Kidney (tissue), 14 donors: Measurements from ENCODE around the gene KLHL30. TPM values are rescaled to one million over a fixed set of nuclear protein-coding genes. Genes with fewer than 3 reads are reported as not detected.
"Not testable (repeated sequence)": the region's sequence is repeated elsewhere in the genome, so short reads cannot be mapped to it uniquely, and the experiment has no call there.

Source experiments
- DNase-seq, 5 donors: peaks; one replicate each; pipeline ENCODE4 v3.0.0-alpha.2; 2013 to 2020
- FAIRE-seq: peaks from 2 replicates; lab custom pipeline; 2012; peaks lifted over from hg19 to GRCh38; lab: Jason Lieb, UNC
- H3K27ac ChIP-seq, 2 donors: one replicate each; pipeline ENCODE4 v1.7.0; 2013; ENCODE audit warnings: low read depth in 2 of 2, low read length in 2 of 2, inconsistent platforms in 1 of 2
- H3K27me3 ChIP-seq: one replicate; pipeline ENCODE4 v1.7.1; 2013; ENCODE audit warnings: low read length, inconsistent platforms; ENCODE audit not compliant: control insufficient read depth, insufficient read depth
- H3K36me3 ChIP-seq, 3 donors: one replicate each; pipeline versions ENCODE4 v1.7.0 to v1.7.1; 2013; ENCODE audit warnings: low read length in 3 of 3, control low read depth in 1 of 3, inconsistent platforms in 1 of 3; ENCODE audit not compliant: insufficient read depth in 3 of 3, control insufficient read depth in 2 of 3
- H3K4me1 ChIP-seq, 3 donors: one replicate each; pipeline versions ENCODE4 v1.7.0 to v1.7.1; 2013; ENCODE audit warnings: low read length in 3 of 3, inconsistent platforms in 1 of 3, low read depth in 1 of 3; ENCODE audit not compliant: control insufficient read depth in 2 of 3, insufficient read depth in 2 of 3
- H3K4me3 ChIP-seq, 3 donors: one replicate each; pipeline versions ENCODE4 v1.7.0 to v1.8.1; 2013; ENCODE audit warnings: low read length in 3 of 3, control low read depth in 1 of 3, inconsistent platforms in 1 of 3
- H3K9ac ChIP-seq, 3 donors: one replicate each; pipeline versions ENCODE4 v1.7.0 to v1.7.1; 2013; ENCODE audit warnings: low read length in 3 of 3, control low read depth in 1 of 3, inconsistent platforms in 1 of 3
- H3K9me3 ChIP-seq, 3 donors: one replicate each; pipeline versions ENCODE4 v1.7.0 to v1.7.1; 2013; ENCODE audit warnings: low read length in 3 of 3, control low read depth in 1 of 3, inconsistent platforms in 1 of 3; ENCODE audit not compliant: control insufficient read depth in 2 of 3, insufficient read depth in 1 of 3
- CTCF ChIP-seq: IDR thresholded peaks from 3 replicates; pipeline ENCODE4 v1.5.1; 2012; ENCODE audit warnings: mild to moderate bottlenecking, moderate library complexity, borderline replicate concordance; ENCODE audit not compliant: insufficient read depth; ENCODE audit errors: extremely low read depth
- intact Hi-C: fragments of 100-400 bp; cut with DNase I; formaldehyde crosslinking; loops from one replicate; pipeline ENCODE4 v1.11.1; 2022
- polyA plus RNA-seq: library from polyadenylated mRNA; stranded (reverse); fragments of 350-450 nt; fragmentation: Illumina TruSeq; extraction: RNeasy Lipid Tissue Mini Kit (QIAGEN cat#74804); gene quantifications from one replicate; pipeline ENCODE4 v1.2.3, GENCODE V29; 2014; ENCODE audit warnings: low read depth, low replicate concordance; ENCODE audit not compliant: insufficient read depth
- total RNA-seq: library from RNA; stranded (reverse); fragmentation: NEBNext Ultra II Directional; extraction: Animal tissue kit (Norgen Biotek cat#: 25700); gene quantifications from one replicate; pipeline ENCODE4 v1.2.1, GENCODE V29; 2021
- donor health status: control.
- donor health status: control.
- donor health status: control.
- donor health status: control.
- donor health status: control.
- donor health status: DM: yes; HTN: yes; CAD: no.
- donor health status: Normal renal cell carcinoma (clear cell type).

The KLHL30 gene
- total and polyA plus RNA-seq, 2 donors from 2014 or later: 0.24 to 5.7 TPM

GRCh38 chr2:238170386-238171071 is 32.1 kb downstream of the KLHL30 start:
- intact Hi-C loops: no loop called here
- DNase-seq (peak in 1 of 5 donors; percentile 9), FAIRE-seq (no peak)
- H3K27me3 ChIP-seq: no peaks in the 10 kb centered on the region
- TF ChIP-seq CTCF: no peak
- peaks cover 5 to 11% (median 8%) of the 10 kb centered on the region in 3 donors for H3K4me1 ChIP-seq
- H3K27ac ChIP-seq: peak overlapping the region in 1 of 2 donors; percentile 60
- H3K9me3 ChIP-seq: no peaks in the 10 kb centered on the region
- H3K9ac ChIP-seq: no peak overlapping the region
- peaks cover 7 to 49% (median 25%) of the 10 kb centered on the region in 3 donors for H3K36me3 ChIP-seq
- no peak overlapping the region for H3K4me3 ChIP-seq

GRCh38 chr2:238171072-238171431 is 32.6 kb downstream of the KLHL30 start:
- H3K9ac ChIP-seq, DNase-seq, FAIRE-seq, H3K4me3 ChIP-seq, H3K27ac ChIP-seq, intact Hi-C loops, H3K9me3 ChIP-seq, H3K27me3 ChIP-seq: not testable (repeated sequence)
- Histone ChIP-seq H3K4me1 (peaks cover 5 to 11% (median 8%) of the 10 kb centered on the region in 3 donors), H3K36me3 (peaks cover 7 to 49% (median 25%) of the 10 kb centered on the region in 3 donors)

GRCh38 chr2:238171575-238172187 is 33.2 kb downstream of the KLHL30 start:
- Histone ChIP-seq H3K36me3 (peaks cover 7 to 49% (median 25%) of the 10 kb centered on the region in 3 donors), H3K4me3 (no peak overlapping the region), H3K9me3 (no peaks in the 10 kb centered on the region), H3K27me3 (no peaks in the 10 kb centered on the region), H3K9ac (no peak overlapping the region), H3K4me1 (peaks cover 5 to 11% (median 5%) of the 10 kb centered on the region in 3 donors), H3K27ac (no peak overlapping the region)
- no peak for DNase-seq
- intact Hi-C loops: no loop called here
- no peak for FAIRE-seq
- no peak for TF ChIP-seq CTCF

GRCh38 chr2:238172439-238172838 is 34.0 kb downstream of the KLHL30 start:
- DNase-seq: no peak
- Histone ChIP-seq H3K9me3 (no peaks in the 10 kb centered on the region), H3K27ac (no peak overlapping the region), H3K27me3 (no peaks in the 10 kb centered on the region), H3K4me1 (peaks cover 3 to 11% (median 5%) of the 10 kb centered on the region in 3 donors), H3K36me3 (peaks cover 7 to 53% (median 32%) of the 10 kb centered on the region in 3 donors), H3K9ac (no peak overlapping the region), H3K4me3 (no peak overlapping the region)
- no peak for TF ChIP-seq CTCF
- intact Hi-C loops: no loop called here
- FAIRE-seq: no peak
